LHCN-M2 (cell line): ENCODE measurements around the gene CDH4. TPM values are rescaled to one million over a fixed set of nuclear protein-coding genes. Genes with fewer than 3 reads are reported as not detected.
A peak's percentile ranks its signal among the peaks of the same experiment; 100 is the strongest.
"Not testable (repeated sequence)": the region's sequence is repeated elsewhere in the genome, so short reads cannot be mapped to it uniquely, and the experiment has no call there.

Experiments
- DNase-seq: peaks from one replicate; pipeline ENCODE4 v3.0.0-alpha.2; 2012; ENCODE audit warnings: low read depth
- total RNA-seq: library from RNA; depleted of rRNA; stranded (reverse); fragments of >200 nt; gene quantifications from 2 replicates; pipeline ENCODE4 v1.2.3, GENCODE V29; 2014

The CDH4 gene
- total RNA-seq, 1 experiment from 2014 or later, result 0.98 TPM

- DNase-seq, result no peak
Observed at GRCh38 chr20:61416546-61416945, 164.5 kb downstream of the CDH4 start.

DNA sequence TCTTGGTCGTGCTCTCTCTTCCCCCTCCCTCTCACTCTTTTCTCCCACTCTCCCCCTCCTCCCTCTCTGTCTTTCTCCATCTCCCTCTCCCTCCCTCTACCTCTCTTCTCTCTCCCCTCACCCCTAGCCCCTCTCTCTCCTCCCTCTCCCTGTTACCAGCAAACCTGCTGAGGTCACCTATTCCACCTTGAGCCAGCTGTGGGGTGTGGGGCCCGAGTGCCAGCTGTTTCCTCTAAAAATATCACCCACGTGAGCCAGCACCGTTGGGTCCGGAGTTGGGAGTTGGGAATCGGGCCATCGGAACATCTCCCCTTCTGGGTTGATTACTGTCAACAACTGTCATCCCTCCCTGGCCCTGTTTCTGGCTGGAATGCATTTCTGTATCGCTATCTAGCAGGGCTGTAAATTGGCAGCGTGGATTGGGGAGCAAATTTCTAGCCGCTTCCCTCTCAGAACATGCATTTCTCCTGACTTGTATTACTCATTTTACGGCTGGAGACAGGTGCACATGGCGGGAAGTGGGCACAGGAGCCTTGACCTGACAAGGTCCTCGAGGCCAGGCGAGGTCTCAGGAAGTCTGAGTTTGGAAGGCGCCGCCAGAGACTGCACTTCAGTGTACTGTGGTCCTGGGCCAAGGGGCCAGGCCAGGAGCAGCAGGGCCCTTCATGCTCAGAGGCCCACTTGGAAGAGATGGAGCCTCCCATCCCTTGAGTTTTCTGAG is 165.3 kb downstream of the CDH4 start:
- DNase-seq, result no peak

- DNase-seq, result no peak
Observed at GRCh38 chr20:61419010-61419409, 166.9 kb downstream of the CDH4 start.

DNA sequence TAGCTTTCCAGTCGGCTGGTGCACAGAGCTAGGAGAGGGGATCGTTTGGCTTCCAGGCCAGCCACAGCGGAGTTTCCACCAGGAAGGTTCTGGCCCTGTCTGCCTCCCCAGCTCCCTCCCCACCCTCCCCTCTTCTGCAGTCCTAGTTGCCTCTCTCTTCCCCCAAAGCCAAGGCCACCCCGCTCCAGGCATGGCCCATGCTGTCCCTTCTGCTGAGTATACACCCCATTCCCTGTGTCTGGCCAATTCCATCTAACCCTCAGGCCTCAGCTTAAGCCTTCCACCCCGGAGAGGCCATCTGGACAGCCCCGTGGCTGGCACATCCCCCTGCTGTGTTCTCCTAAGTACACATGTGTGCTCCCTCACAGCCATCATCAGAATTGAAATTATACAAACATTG is 167.4 kb downstream of the CDH4 start:
- no peak for DNase-seq

GRCh38 chr20:61420056-61420455 is 168.0 kb downstream of the CDH4 start:
- DNase-seq, result no peak

DNA sequence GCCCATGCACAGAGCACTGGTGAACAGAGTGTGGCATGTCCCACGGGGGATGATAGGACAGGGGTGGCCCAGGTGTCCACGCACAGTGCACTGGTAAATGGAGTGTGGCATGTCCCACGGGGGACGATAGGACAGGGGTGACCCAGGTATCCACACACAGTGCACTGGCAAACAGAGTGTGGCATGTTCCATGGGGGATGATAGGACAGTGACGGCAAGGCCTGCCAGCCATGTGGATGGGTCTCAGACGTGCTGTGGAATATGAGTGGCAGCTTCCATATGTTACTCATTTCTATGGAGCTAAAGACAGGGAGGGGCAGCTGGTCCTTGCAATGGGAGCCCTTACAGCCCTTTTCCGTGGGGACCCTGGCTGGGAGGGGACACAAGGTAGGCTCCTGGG is 168.7 kb downstream of the CDH4 start:
- no peak for DNase-seq

DNA sequence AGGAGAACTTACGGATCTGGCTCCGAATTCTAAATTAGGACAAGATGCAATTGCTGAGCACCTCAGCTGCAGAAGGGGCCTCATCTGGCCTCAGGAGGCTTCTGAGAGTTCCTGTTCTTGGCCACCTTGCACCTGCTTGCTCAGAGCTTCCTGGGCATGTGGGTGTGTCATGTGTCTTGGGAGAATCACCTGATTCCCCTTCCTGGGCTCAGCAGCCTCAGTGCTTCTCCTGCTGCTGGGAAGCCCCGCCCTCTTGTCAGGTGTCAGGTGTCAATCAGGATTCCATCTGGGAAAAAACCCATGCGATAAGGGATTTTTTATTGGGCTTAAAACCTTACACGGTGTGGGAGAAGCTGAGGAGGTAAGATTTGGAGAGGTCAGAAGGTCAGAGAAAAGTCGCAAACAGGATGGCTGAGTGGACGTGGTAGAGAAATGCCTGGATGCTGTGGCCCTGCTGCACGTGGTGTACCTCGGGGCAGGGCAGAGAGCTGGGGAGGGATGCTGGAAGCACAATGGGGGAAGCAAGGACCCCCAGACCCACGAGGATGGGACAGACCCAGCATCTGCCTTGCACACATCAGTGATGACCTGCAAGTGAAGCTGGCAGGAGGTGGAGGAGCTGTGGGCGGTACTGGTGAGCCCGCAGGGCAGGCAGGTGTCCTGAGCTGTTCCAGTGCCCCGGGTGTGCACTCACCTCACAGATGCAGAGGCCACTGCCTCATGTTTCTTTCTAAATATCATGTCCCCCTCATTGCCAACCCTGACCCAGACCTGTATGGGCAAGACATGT is 170.8 kb downstream of the CDH4 start:
- DNase-seq, result no peak

DNA sequence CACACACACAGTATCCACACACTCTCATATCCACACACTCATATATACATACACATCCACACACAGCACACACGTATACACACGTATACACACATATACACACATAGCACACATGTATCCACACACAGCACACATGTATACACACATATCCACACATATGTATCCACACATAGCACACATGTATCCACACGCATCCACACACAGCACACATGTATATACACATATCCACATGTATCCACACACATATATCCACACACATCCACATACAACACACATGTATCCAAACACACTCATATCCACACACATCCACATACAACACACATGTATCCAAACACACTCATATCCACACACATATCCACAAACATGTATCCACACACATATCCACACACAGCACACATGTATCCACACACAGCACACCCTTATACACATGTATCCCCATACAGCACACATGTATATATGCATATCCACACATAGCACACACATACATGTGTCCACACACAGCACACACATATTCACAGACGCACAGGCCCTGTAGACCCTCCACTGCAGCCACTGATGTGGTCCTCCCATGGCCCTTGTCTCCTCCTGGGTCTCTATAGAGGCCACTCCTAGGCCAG is 172.1 kb downstream of the CDH4 start:
- DNase-seq, result no peak

DNA sequence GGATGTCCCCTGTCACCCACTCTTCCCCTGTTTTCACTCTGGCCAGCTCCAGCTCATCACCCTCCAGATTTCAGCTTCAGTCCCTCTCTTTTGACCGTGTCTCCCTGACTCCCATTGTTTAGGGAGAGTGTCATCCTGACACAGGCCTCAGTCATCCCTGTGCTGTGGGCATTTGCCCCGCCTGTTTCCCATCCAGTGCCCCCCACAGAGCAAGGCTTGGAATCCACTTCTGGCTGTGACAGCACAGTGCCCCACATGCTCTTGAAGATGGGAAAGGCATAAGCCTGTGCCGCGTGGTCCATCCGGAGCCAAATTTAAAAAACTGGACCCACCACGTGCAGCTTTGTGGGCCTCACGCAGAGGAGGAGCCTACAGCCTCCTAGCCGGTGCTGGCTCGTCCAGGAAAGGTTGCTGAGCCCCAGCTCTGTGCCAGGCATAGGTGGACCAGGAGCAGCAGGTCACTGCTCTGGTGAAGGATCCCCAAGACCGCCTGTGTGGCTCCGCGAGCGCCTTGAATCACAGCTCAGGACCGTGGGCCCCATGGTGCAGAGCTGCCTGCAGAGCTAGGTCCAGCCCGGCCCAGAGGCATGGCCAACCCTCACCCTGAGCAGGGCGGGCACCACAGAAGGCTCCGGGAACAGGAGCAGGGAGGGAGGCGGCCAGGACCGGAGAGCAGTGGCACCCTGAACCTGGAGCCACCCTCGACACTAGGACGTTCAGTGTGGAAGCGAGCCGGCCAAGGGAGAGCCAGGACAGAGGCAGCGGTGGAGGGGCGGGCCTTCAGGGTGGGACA is 172.8 kb downstream of the CDH4 start:
- DNase-seq, result no peak

DNA sequence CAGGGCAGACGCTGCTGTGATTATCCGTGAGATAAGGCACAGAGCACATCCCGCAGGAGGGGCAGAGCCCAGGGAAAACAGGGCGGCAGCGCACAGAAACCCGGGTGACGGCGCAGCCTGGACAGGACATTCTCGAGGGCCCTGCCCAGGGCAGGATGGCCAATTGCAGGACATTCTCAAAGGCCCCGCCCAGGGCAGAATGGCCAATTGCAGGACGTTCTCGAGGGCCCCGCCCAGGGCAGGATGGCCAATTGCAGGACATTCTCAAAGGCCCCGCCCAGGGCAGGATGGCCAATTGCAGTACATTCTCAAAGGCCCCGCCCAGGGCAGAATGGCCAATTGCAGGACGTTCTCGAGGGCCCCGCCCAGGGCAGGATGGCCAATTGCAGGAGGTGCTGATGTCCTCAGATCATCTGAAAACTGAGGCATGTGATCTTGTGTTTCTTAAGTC is 173.5 kb downstream of the CDH4 start:
- not testable (repeated sequence) for DNase-seq

DNA sequence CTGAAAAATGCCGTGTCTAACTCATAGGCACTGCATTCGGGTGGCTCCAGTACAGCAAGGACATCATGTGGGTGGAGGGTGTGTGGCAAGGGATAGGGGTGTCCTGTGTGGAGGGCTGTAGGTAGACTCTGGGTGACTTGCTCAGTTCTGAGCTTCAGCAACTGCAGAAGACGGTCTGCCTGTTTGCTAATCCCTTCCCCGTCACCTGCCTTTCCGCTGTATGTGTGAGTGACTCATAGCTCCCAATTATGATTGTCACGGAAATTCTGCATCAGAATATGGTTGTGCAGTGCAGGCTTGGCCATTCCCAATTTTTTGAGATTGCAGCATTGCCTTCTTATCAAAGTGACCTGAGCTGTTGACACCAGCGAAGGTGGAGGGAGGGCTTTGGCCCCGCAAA is 174.3 kb downstream of the CDH4 start:
- DNase-seq, result no peak

- no peak for DNase-seq
Observed at GRCh38 chr20:61429458-61430227, 177.6 kb downstream of the CDH4 start.

DNA sequence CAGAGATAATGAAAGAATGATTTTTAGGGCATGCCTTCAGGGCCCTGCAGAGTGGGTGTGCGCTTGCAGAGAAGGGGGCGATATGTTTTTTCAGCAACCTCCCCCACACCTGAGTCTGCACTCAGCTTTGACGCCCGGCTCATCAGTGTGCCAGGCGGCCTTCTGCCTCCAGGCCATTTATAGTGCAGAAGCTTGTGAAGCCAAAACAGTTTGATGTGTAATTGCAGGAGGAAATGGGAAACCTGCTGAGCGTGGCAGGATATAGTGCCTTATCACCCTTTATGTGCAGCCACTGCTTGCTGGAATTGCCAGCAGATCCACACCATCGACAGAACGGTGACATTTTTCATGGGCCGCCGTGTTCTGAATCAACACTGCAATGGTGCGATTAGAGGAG is 178.2 kb downstream of the CDH4 start:
- no peak for DNase-seq

- DNase-seq, result no peak
Observed at GRCh38 chr20:61433176-61433575, 181.1 kb downstream of the CDH4 start.

- DNase-seq, result no peak
Observed at GRCh38 chr20:61433816-61434215, 181.8 kb downstream of the CDH4 start.

- no peak for DNase-seq
Observed at GRCh38 chr20:61434341-61434781, 182.3 kb downstream of the CDH4 start.

DNA sequence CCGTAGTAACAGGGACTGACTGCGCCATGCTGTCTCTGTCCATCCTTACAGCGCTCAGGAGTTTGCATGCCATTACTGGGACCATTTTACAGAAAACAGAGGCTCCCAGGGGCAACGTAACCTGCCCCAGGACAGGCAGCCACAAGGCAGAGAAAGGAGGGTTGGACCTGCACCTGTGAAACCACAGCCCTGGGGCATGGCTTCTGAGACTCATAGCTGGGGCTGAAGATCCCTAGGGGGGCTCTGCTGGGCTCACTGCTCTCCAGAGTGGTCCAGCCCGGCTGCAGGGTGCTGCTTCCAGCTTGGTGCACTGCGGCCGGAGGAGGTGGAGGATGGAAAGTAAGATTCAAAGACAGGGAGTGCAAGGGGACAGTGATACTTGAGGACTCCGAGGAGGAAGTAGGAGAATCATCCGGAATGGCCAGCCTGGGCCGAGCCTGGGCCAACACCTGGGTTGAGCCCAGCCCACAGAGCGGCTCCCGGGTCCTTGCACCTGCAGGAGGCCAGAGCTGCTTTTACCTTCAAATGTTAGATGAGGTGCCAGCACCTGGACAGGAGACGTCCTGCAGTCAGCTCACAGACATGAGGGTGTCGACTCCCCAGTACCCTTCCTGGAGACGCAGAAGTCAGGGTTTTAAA is 183.2 kb downstream of the CDH4 start:
- DNase-seq, result no peak

GRCh38 chr20:61435823-61436220 is 183.8 kb downstream of the CDH4 start:
- no peak for DNase-seq

DNA sequence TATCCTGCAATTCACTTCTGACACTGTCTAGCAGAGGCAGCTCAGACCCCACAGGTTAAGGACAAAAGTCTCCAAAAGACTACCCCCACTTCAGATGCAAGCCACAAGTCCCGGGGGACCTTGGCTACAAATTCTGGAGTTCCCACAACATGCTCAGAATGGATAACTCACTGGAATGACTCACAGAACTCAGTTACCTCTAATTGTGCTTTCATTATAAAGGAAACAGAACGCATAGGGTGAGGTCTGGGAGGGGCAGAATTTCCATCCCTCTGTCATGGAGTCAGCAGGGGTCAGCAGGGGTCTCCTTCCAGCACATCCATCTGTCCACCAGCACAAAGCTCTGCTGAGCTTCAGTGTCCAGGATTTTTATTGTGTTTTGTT is 184.2 kb downstream of the CDH4 start:
- DNase-seq, result peak; percentile 52

DNA sequence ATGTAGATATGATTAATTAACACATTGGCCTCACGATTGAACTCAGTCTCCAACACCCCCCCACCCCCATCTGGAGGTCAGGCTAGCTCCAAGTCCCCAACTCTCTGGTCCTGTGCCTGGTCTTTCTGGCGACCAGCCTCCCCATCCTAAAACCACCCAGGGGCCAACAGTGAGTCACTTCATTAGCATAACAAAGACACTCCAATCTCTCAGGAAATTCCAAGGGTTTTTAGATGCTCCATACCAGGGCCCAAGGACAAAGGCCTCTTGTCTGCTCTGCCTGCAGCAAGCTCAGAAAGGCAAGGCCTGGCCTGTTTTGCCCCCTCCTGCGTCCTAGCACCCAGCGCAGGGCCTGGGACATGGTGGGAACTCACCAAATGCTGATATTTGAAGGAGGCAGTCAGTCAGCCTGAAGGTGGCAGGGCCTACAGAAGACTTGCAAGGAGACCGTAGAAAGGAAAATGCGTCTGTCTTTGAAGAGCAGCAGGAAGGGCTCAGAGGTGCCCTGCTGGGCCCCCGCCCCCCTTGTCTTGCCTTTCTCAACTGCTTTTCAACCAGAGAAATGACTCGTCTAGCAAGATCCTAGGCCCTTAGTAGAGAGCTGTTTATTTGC is 184.7 kb downstream of the CDH4 start:
- peak; percentile 25 for DNase-seq
